ENCODE data around the gene KCNQ1OT1.

KCNQ1OT1 gene

DNA sequence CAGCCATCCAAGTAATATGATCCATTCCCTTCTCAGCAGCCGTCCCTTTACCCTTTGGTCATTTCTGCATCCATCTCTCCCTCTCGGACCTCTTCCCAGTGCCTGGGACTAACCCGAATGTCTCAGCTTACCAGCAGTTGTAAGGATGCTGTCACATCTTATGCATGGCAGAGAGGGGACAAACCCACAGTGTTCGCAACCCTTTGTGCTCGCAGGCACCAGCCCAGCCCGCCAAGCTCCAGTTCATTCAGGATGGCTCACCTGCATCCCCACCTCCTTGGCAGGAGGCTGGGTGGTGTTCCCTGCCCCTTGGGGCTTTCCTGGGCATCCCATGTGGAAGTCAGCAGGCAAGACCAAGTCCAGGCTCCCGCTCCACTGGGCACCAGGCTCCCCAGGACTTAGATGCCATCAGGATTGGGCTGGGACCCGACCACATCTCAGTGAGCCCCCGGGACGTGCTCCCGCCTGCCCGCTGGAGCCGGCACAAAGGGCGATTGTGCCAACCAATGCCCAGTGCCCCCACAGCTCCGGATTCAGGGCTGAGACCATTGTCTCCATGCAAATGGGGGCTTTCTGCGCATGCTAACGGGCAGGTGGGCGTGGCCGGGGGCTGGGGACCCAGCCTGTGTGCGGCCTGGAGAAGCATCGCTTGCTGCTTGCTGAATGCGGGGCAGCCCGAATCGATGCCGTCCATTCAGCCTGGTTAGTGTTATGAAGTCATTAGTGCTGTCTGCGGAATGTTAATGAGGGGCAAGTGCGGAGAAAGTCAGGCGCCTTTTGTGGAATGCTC is 108.6 kb downstream of the KCNQ1OT1 start:
- TF ChIP-seq, protein P1, sequence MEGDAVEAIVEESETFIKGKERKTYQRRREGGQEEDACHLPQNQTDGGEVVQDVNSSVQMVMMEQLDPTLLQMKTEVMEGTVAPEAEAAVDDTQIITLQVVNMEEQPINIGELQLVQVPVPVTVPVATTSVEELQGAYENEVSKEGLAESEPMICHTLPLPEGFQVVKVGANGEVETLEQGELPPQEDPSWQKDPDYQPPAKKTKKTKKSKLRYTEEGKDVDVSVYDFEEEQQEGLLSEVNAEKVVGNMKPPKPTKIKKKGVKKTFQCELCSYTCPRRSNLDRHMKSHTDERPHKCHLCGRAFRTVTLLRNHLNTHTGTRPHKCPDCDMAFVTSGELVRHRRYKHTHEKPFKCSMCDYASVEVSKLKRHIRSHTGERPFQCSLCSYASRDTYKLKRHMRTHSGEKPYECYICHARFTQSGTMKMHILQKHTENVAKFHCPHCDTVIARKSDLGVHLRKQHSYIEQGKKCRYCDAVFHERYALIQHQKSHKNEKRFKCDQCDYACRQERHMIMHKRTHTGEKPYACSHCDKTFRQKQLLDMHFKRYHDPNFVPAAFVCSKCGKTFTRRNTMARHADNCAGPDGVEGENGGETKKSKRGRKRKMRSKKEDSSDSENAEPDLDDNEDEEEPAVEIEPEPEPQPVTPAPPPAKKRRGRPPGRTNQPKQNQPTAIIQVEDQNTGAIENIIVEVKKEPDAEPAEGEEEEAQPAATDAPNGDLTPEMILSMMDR (IDR thresholded peaks at IDR 0.05; ENCODE audit: insufficient read depth, missing control alignments), result no peak
- FAIRE-seq, result no peak
- no peak for DNase-seq (ENCODE audit: insufficient read length, low spot score)

DNA sequence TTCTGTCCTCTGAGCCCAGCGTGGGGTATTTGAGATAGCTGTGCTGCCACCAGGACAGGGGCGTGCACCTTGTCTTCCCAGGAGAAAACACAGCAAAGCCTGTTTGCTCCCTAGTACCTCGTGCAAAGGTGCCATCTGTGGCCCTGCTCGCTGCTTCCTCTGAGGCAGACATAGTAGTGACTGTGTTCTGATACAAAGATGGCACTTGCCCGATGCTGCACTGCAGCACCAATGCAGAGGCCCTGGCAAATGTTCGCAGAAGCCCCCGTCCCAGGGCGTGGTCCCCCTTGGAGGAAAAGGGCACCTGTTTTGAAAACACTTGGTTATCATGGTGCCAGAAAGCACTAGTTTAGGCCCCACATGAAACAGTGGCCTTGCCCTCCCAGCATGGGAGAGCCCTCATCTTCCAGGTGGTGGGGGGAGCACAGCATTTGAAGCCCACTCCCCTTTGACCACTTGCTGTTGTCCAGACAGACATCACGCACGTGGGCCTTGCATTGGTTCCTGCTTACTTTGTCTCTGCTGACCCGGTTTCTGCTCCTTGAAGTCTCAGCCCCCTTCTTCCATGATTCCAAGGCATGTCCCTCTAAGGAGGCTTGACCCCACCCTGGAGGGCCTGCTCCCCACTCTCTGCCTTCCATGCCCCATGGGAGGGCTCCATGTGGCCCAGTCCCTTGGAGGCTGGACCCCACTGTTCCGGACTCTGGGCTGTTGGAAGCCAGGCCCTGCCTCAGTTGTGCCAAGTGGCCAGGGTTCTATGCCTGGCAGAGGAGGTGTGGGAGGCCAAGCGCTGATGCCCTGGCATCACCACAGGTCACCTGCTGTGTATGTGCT is 109.4 kb downstream of the KCNQ1OT1 start:
- no peak for FAIRE-seq
- TF ChIP-seq, protein P1 (IDR thresholded peaks at IDR 0.05; ENCODE audit: insufficient read depth, missing control alignments), result no peak
- DNase-seq (ENCODE audit: insufficient read length, low spot score), result no peak

DNA sequence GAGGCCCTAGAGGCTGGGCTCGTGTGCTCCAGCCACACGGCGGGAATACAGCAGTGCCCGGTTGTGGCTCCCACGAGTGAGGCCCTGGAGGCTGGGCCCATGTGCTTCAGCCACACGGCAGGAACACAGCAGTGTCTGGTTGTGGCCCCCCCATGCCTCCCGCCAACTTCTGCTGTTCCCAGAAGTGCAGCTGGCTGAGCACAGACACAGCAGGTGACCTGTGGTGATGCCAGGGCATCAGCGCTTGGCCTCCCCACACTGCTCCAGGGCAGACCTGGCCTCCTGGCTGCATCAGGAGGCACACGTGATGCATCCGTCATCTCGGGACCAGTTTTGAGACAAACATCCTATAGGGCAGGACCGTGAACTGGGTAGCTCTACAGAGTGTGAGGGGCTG is 110.3 kb downstream of the KCNQ1OT1 start:
- TF ChIP-seq, protein P1 (IDR thresholded peaks at IDR 0.05; ENCODE audit: insufficient read depth, missing control alignments), result no peak
- DNase-seq (ENCODE audit: insufficient read length, low spot score) (no peak), FAIRE-seq (no peak)

DNA sequence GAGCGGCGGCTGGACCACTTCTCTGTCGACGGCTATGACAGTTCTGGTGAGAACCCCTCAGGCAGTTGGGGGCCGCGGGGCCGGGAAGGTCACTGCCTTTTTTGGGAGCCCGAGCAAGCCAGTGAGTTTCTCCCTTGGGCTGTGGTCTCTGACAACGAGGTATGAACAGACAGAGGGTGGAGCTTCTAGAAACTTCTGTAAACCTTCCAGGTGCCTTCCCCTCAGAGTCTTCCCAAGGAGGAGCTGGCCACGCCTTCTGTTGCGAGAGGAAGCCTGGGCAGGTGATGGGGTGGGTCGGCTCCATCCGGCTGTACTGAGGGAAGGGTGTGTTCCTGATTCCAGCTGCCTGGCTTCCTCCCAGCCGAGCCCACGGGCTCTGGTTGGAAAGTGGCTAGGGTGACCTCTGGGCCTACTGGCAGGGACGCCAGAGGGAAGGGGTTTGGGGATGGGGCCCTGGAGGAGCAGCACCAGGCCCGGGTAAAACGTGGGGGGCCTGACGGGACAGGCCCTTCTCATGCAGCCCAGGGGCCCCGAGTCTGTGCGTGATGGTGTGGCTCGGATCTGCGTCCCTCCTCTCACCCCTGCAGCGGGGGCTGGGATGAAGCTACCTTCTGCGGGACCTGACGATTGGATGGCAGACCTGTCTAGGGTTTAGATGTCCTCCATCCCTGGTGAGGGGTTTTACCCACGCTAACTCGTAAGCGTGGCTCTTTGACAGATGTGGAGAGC is 110.8 kb downstream of the KCNQ1OT1 start:
- TF ChIP-seq, protein P1 (IDR thresholded peaks at IDR 0.05; ENCODE audit: insufficient read depth, missing control alignments), result no peak
- no peak for FAIRE-seq
- DNase-seq (ENCODE audit: insufficient read length, low spot score), result no peak

DNA sequence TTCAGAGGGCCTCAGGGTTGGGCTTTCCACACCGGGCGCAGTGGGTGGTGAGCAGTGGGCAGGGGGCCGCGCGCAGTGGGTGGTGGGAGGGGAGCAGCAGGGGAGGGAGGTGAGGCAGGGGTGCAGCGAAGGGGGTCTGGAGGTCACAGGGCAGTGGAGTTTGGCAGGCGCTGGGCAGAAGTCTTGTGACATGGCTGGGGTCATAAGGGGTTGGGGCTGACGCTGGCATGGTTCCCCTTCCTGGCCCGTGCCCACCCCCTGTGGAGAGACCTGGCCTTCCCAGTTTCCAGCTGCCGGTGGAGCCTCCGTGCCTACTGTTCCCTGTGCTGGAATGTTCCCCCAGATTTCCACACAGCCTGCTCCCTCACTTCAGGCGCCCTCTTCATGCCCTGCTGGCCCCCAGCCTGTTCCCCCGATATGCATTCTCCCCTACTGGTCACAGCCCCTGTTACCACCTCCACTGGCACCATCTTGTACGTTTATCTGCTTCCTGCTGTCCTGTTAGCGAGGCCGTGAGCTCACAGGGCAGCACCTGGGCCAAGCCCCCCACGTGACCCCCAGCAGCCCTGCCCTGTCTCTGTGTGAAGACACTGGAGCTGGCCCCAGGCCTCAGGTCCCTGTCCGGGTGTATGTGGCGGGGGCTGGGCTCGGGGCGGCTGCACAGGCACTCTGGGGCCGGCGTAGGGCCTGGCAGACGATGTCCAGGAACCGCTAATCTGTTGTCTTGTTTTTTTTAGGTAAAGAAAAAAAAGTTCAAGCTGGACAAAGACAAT is 111.6 kb downstream of the KCNQ1OT1 start:
- FAIRE-seq (no peak), DNase-seq (ENCODE audit: insufficient read length, low spot score) (no peak)
- TF ChIP-seq, protein P1 (IDR thresholded peaks at IDR 0.05; ENCODE audit: insufficient read depth, missing control alignments), result no peak

DNA sequence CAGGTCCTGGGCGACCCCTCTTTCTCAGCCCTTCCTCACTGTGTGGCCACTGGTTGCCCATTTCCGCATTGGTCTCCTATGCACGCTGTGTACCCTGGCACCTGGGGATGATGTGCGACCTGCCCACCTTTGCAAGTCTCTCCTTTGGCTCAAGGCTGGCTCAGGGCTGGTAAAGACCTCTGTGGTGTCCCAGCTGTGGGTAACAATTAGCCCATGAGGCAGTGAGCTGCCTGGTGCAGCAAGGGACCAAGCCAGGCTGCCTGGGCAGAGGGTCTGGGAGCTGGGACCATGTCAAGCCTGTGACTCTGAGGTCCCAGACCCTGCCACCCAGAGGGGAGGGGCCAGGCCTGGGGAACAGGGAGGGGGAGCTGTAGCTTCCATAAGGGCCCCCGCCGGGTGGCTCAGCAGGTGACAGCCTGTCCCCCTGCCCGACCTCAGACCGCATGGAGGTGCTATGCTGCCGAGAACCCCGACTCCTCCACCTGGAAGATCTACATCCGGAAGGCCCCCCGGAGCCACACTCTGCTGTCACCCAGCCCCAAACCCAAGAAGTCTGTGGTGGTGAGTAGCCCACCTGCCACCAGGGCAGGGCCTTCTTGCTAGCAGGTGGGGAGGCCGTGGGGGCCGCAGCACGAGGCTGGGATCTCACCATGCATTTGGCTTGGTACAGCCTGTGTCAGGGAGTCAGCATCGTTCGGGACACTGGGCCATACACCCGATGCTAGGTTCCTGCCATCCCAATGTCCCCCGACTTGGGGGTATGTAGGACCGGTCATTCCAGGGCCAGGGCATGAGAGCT is 112.5 kb downstream of the KCNQ1OT1 start:
- no peak for DNase-seq (ENCODE audit: insufficient read length, low spot score)
- no peak for FAIRE-seq
- TF ChIP-seq, protein P1 (IDR thresholded peaks at IDR 0.05; ENCODE audit: insufficient read depth, missing control alignments), result no peak
